CD14-positive monocyte (primary cell): ENCODE data around the gene C9orf153. TPM values are rescaled to one million over a fixed set of nuclear protein-coding genes. Genes with fewer than 3 reads are reported as not detected.
"Not testable (repeated sequence)": the region's sequence is repeated elsewhere in the genome, so short reads cannot be mapped to it uniquely, and the experiment has no call there.

ENCODE experiments used
- DNase-seq, 3 donors: peaks; one replicate each; pipeline ENCODE4 v3.0.0-alpha.2; 2011 to 2022
- H2AFZ ChIP-seq: 2 replicates; pipeline ENCODE4 v1.6.0; 2012; ENCODE audit warnings: mild to moderate bottlenecking, low read depth, low read length, inconsistent platforms; ENCODE audit not compliant: insufficient read depth, poor library complexity, severe bottlenecking
- H3K27ac ChIP-seq, 2 donors: 1 replicate in 1 of 2; 2 replicates in 1 of 2; pipeline ENCODE4 v1.5.1; 2012 to 2013; ENCODE audit warnings: low read length in 2 of 2, control low read depth in 1 of 2, inconsistent platforms in 1 of 2, low read depth in 1 of 2, mild to moderate bottlenecking in 1 of 2
- H3K27me3 ChIP-seq, 2 donors: one replicate each; pipeline versions ENCODE4 v1.6.0 to v1.6.1; 2011 to 2013; ENCODE audit warnings: low read length in 2 of 2; ENCODE audit not compliant: control insufficient read depth in 2 of 2, insufficient read depth in 2 of 2
- H3K36me3 ChIP-seq, 2 donors: replicated peaks in 1 of 2; 1 replicate in 1 of 2; 2 replicates in 1 of 2; pipeline versions ENCODE4 v1.5.1 to v1.6.1; 2012 to 2013; ENCODE audit warnings: low read length in 2 of 2, control low read depth in 1 of 2, inconsistent platforms in 1 of 2, mild to moderate bottlenecking in 1 of 2; ENCODE audit not compliant: insufficient read depth in 2 of 2, control insufficient read depth in 1 of 2
- H3K4me1 ChIP-seq, 2 donors: 1 replicate in 1 of 2; 2 replicates in 1 of 2; pipeline versions ENCODE4 v1.5.1 to v1.6.1; 2012 to 2013; ENCODE audit warnings: low read length in 2 of 2, control low read depth in 1 of 2, inconsistent platforms in 1 of 2, mild to moderate bottlenecking in 1 of 2, moderate library complexity in 1 of 2; ENCODE audit not compliant: insufficient read depth in 2 of 2, control insufficient read depth in 1 of 2
- H3K4me2 ChIP-seq: replicated peaks from 2 replicates; pipeline ENCODE3; 2012; ENCODE audit warnings: low read length, moderate library complexity, mild to moderate bottlenecking; ENCODE audit not compliant: poor library complexity, severe bottlenecking; ENCODE audit errors: extremely low read depth
- H3K4me3 ChIP-seq, 3 experiments: fragments of 200-600 bp in 1 of 3; sonication (generic) in 1 of 3; replicated peaks in 1 of 3; 1 replicate in 2 of 3; 2 replicates in 1 of 3; pipeline ENCODE4 v1.5.1; 2011 to 2013; ENCODE audit warnings: low read length in 3 of 3, mild to moderate bottlenecking in 3 of 3, control low read depth in 2 of 3, low read depth in 2 of 3, inconsistent platforms in 1 of 3, moderate library complexity in 1 of 3
- H3K79me2 ChIP-seq: 2 replicates; pipeline ENCODE4 v1.6.0; 2012; ENCODE audit warnings: mild to moderate bottlenecking, control low read depth, inconsistent platforms, low read length, moderate library complexity; ENCODE audit not compliant: insufficient read depth
- H3K9ac ChIP-seq: 2 replicates; pipeline ENCODE4 v1.6.0; 2017; ENCODE audit warnings: low read length, mild to moderate bottlenecking; ENCODE audit not compliant: insufficient read depth, poor library complexity, severe bottlenecking
- H3K9me3 ChIP-seq, 2 donors: replicated peaks in 1 of 2; 1 replicate in 1 of 2; 2 replicates in 1 of 2; pipeline versions ENCODE4 v1.5.1 to v1.6.1; 2012 to 2013; ENCODE audit warnings: low read length in 2 of 2, control low read depth in 1 of 2; ENCODE audit not compliant: control insufficient read depth in 1 of 2, insufficient read depth in 1 of 2
- H4K20me1 ChIP-seq: 2 replicates; pipeline ENCODE4 v1.6.0; 2012; ENCODE audit warnings: mild to moderate bottlenecking, low read length, control low read depth, moderate library complexity; ENCODE audit not compliant: insufficient read depth
- H3K27ac Mint-ChIP-seq, 7 donors: one replicate each; pipeline ENCODE4 v1.8.0; 2020; ENCODE audit warnings: mild to moderate bottlenecking in 7 of 7, mixed read lengths in 7 of 7, moderate library complexity in 6 of 7, inconsistent platforms in 2 of 7
- H3K27me3 Mint-ChIP-seq, 3 donors: one replicate each; pipeline ENCODE4 v1.8.0; 2021 to 2022; ENCODE audit warnings: low read depth in 3 of 3, mild to moderate bottlenecking in 3 of 3, mixed read lengths in 3 of 3, moderate library complexity in 3 of 3, inconsistent platforms in 1 of 3
- H3K36me3 Mint-ChIP-seq, 2 donors: one replicate each; pipeline ENCODE4 v1.8.0; 2020; ENCODE audit warnings: mixed read lengths in 2 of 2, inconsistent platforms in 1 of 2, mild to moderate bottlenecking in 1 of 2
- H3K4me1 Mint-ChIP-seq: one replicate; pipeline ENCODE4 v1.8.0; 2020; ENCODE audit warnings: mild to moderate bottlenecking, mixed read lengths
- H3K4me3 Mint-ChIP-seq, 2 donors: one replicate each; pipeline ENCODE4 v1.8.0; 2020; ENCODE audit warnings: mild to moderate bottlenecking in 2 of 2, mixed read lengths in 2 of 2, moderate library complexity in 1 of 2
- H3K9me3 Mint-ChIP-seq, 7 donors: one replicate each; pipeline ENCODE4 v1.8.0; 2020 to 2022; ENCODE audit warnings: mixed read lengths in 7 of 7, mild to moderate bottlenecking in 6 of 7, moderate library complexity in 6 of 7, inconsistent platforms in 2 of 7
- CTCF ChIP-seq: fragments of 200-600 bp; IDR thresholded peaks from one replicate; pipeline ENCODE4 v1.8.0; 2022; ENCODE audit warnings: antibody characterized with exemption, mild to moderate bottlenecking
- WGBS: methylation state at CpG from one replicate; pipeline ENCODE4 v1.1.5; 2013; ENCODE audit warnings: missing lambda C conversion rate; ENCODE audit not compliant: insufficient coverage; 5-methylcytosine and 5-hydroxymethylcytosine counted together
- intact Hi-C, 2 donors: fragments of 100-400 bp; cut with micrococcal nuclease; formaldehyde crosslinking; loops; one replicate each; pipeline versions ENCODE4 v1.15.0 to v1.15.1; 2023
- polyA plus RNA-seq, 3 donors: library from polyadenylated mRNA; depleted of rRNA in 1 of 3; unstranded in 2 of 3; stranded (reverse) in 1 of 3; fragments of 300-500 nt in 2 of 3; fragments of >200 nt in 1 of 3; fragmentation: Illumina TruSeq in 2 of 3; gene quantifications; 1 replicate in 2 of 3; 2 replicates in 1 of 3; pipeline ENCODE4 v1.2.3, GENCODE V29; 2012 to 2021

Gene C9orf153
- polyA plus RNA-seq, 3 donors = not detected

DNA sequence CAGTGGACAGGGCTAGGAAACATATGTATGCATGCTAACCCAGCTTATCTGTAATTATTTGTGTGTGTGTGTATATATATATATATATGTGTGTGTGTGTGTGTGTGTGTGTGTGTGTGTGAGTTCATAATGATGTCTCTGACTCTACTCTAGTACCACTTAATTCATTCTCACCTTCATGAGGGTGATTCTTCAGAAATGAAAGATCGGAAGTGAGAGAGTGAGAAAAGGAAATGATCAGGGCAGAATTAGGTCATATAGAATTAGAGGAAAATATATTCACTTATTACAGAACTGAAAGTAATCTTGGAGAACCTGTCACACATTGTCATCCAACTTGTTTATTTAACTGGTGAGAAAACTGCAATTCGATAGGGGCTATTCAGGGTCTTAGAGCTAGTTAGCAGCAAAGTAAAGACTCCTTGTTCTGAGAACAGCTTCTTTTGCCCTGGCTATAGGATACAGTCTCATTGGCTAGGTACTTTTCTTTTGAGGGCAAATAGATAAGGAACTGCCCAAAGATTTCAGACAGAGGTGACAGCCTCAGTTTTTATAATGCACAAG lies 58.8 kb downstream of the C9orf153 start:
- DNase-seq = no peak
- Histone ChIP-seq H3K79me2 (no peaks in the 10 kb centered on the region), H3K36me3 (no peaks in the 10 kb centered on the region), H4K20me1 (no peaks in the 10 kb centered on the region), H3K27ac (no peak overlapping the region), H3K27me3 (no peaks in the 10 kb centered on the region), H3K9ac (no peak overlapping the region), H3K9me3 (no peaks in the 10 kb centered on the region), H3K4me2 (no peak overlapping the region), H2AFZ (no peak overlapping the region), H3K4me3 (no peak overlapping the region), H3K4me1 (no peaks in the 10 kb centered on the region)
- Mint-ChIP-seq H3K27me3 (peaks cover 0 to 7% (median 2%) of the 10 kb centered on the region in 3 donors), H3K9me3 (peaks cover 0 to 5% (median 0%) of the 10 kb centered on the region in 7 donors), H3K4me1 (peaks cover 4% of the 10 kb centered on the region), H3K27ac (no peak overlapping the region), H3K4me3 (no peak overlapping the region), H3K36me3 (no peaks in the 10 kb centered on the region)
- intact Hi-C loops = loop anchor here in 1 of 2 donors (5.0 kb wide), 1 partner anchor 1122 kb away; no protein-coding TSS in a partner anchor
- TF ChIP-seq CTCF = no peak
- 50% methylated on average over 1 of the region's 2 CpGs for WGBS

- H3K9me3 Mint-ChIP-seq = peaks cover 9 to 24% (median 13%) of the 10 kb centered on the region in 7 donors
Observed at GRCh38 chr9:86193088-86193487, 66.4 kb downstream of the C9orf153 start.

DNA sequence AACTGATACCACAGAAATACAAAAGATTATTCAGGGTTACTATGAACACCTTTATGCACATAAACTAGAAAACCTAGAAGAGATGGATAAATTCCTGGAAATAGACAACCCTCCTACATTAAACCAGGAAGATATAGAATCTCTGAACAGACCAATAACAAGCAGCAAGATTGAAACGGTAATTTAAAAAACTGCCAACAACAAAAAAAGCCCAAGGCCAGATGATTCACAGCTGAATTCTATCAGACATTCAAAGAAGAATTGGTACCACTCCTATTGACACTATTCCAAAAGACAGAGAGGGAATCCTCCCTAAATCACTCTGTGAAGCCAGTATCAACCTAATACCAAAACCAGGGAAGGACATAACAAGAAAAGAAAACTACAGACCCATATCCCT lies 68.8 kb downstream of the C9orf153 start:
- H3K4me3 Mint-ChIP-seq, H3K27ac Mint-ChIP-seq, H3K4me1 ChIP-seq, DNase-seq, H3K27me3 ChIP-seq, H3K27ac ChIP-seq, intact Hi-C loops, H3K9ac ChIP-seq, H3K4me3 ChIP-seq, H3K36me3 Mint-ChIP-seq, H3K27me3 Mint-ChIP-seq, H4K20me1 ChIP-seq, H3K36me3 ChIP-seq, H3K4me1 Mint-ChIP-seq, H3K79me2 ChIP-seq, H2AFZ ChIP-seq, H3K4me2 ChIP-seq: not testable (repeated sequence)
- H3K9me3 ChIP-seq = peaks cover 0 to 22% of the 10 kb centered on the region in 2 donors
- 100% methylated on average over 1 of the region's 1 CpG for WGBS
- H3K9me3 Mint-ChIP-seq = peaks cover 9 to 28% (median 14%) of the 10 kb centered on the region in 7 donors

More at GRCh38 chr9:86193088-86193487, 66.4 kb downstream of the C9orf153 start:
- Histone ChIP-seq H3K4me3 (no peak overlapping the region), H2AFZ (no peak overlapping the region), H3K27ac (no peak overlapping the region), H3K9me3 (peaks cover 0 to 16% of the 10 kb centered on the region in 2 donors), H3K79me2 (no peaks in the 10 kb centered on the region), H3K36me3 (no peaks in the 10 kb centered on the region), H3K4me1 (no peaks in the 10 kb centered on the region), H3K9ac (no peak overlapping the region), H3K4me2 (no peak overlapping the region), H3K27me3 (no peaks in the 10 kb centered on the region), H4K20me1 (no peaks in the 10 kb centered on the region)
- peaks cover 0 to 4% (median 3%) of the 10 kb centered on the region in 3 donors for H3K27me3 Mint-ChIP-seq
- no peak overlapping the region for H3K27ac Mint-ChIP-seq
- no peaks in the 10 kb centered on the region for H3K36me3 Mint-ChIP-seq
- TF ChIP-seq CTCF = no peak
- intact Hi-C loops = no loop called here
- H3K4me3 Mint-ChIP-seq = no peak overlapping the region
- WGBS = 87% methylated on average over 4 of the region's 4 CpGs
- H3K4me1 Mint-ChIP-seq = no peaks in the 10 kb centered on the region
- DNase-seq = no peak
